Measurements from ENCODE around the gene PPP1R26. TPM values are rescaled to one million over a fixed set of nuclear protein-coding genes. Genes with fewer than 3 reads are reported as not detected.
A peak's percentile ranks its signal among the peaks of the same experiment; 100 is the strongest.

PPP1R26 gene
- polyA plus RNA-seq, 2 donors = 4.7 to 6.4 TPM

GRCh38 chr9:135492886-135493669, 13.5 kb downstream of the PPP1R26 start:
- Histone ChIP-seq H3K9me3 (ENCODE audit: control insufficient read depth in 2 of 2, insufficient read depth in 1 of 2, low read depth in 1 of 2, low read length in 1 of 2) (no peaks in the 10 kb centered on the region), H3K4me1 (ENCODE audit: control insufficient read depth in 2 of 2, insufficient read depth in 2 of 2, low read length in 1 of 2) (no peaks in the 10 kb centered on the region)
- 85 to 87% methylated on average over 26 to 27 of the region's 27 CpGs for WGBS, 2 donors

DNA sequence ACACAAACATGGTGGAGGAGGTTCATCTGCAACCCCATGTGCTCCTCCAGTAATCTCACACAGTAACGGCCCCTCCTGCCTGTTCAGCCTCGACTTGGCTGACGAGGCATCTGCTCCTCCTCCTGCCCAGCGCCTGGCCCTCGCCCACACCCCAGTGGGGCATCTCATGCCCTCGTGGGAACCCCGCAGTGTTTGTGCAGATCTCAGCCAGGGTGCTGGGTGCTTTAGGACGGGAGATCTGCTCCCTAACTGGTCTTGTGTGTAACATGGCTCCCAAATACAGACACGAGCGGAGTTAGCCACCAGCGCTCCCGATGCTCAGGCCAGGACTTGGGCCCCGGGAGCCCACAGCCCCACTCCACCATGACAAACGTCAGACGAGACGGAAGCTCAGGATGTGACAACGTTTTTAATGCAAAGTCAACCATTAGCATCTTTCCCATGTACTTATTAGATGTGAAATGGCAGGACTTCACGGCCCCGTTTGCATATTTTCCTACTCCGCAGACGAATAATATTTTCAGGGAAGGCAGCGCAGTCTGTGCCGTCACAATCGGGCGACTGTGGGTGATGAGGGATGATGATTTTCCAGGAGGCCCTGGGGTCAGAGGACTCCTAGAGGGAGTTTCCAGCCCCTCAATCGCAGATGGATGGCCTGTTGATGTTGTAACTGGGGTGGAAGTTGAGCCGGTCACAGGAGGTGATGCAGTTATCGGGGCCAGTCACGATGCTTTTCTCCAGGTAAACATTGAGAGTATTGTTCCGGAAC, 15.4 kb downstream of the PPP1R26 start:
- H3K36me3 ChIP-seq (ENCODE audit: control insufficient read depth in 2 of 2, insufficient read depth in 2 of 2, low read length in 1 of 2) = no peaks in the 10 kb centered on the region
- 79 to 83% methylated on average over 30 of the region's 30 CpGs for WGBS, 2 donors

More at GRCh38 chr9:135492886-135493669, 13.5 kb downstream of the PPP1R26 start:
- Histone ChIP-seq H3K27ac (ENCODE audit: low read depth in 2 of 2, low read length in 1 of 2) (no peak overlapping the region), H3K27me3 (ENCODE audit: control insufficient read depth in 1 of 2, insufficient read depth in 2 of 2, low read length in 2 of 2) (no peaks in the 10 kb centered on the region), H3K36me3 (ENCODE audit: control insufficient read depth in 2 of 2, insufficient read depth in 2 of 2, low read length in 1 of 2) (peaks cover 0 to 4% of the 10 kb centered on the region in 2 donors), H3K4me3 (ENCODE audit: low read depth in 1 of 2, low read length in 2 of 2) (no peak overlapping the region)

GRCh38 chr9:135498381-135499126, 19.0 kb downstream of the PPP1R26 start:
- WGBS, 2 donors = 83 to 84% methylated on average over 15 of the region's 15 CpGs
- Histone ChIP-seq H3K27ac (ENCODE audit: low read depth in 2 of 2, low read length in 1 of 2) (no peak overlapping the region), H3K27me3 (ENCODE audit: control insufficient read depth in 1 of 2, insufficient read depth in 2 of 2, low read length in 2 of 2) (no peaks in the 10 kb centered on the region), H3K4me1 (ENCODE audit: control insufficient read depth in 2 of 2, insufficient read depth in 2 of 2, low read length in 1 of 2) (peaks cover 5 to 6% of the 10 kb centered on the region in 2 donors), H3K4me3 (ENCODE audit: low read depth in 1 of 2, low read length in 2 of 2) (no peak overlapping the region), H3K36me3 (ENCODE audit: control insufficient read depth in 2 of 2, insufficient read depth in 2 of 2, low read length in 1 of 2) (peaks cover under 1 to 9% of the 10 kb centered on the region in 2 donors), H3K9me3 (ENCODE audit: control insufficient read depth in 2 of 2, insufficient read depth in 1 of 2, low read depth in 1 of 2, low read length in 1 of 2) (no peaks in the 10 kb centered on the region)

More for the DNA sequence above, 15.4 kb downstream of the PPP1R26 start:
- no peaks in the 10 kb centered on the region for H3K27me3 ChIP-seq (ENCODE audit: control insufficient read depth in 1 of 2, insufficient read depth in 2 of 2, low read length in 2 of 2)
- no peak overlapping the region for H3K4me3 ChIP-seq (ENCODE audit: low read depth in 1 of 2, low read length in 2 of 2)
- H3K9me3 ChIP-seq (ENCODE audit: control insufficient read depth in 2 of 2, insufficient read depth in 1 of 2, low read depth in 1 of 2, low read length in 1 of 2) = no peaks in the 10 kb centered on the region
- H3K4me1 ChIP-seq (ENCODE audit: control insufficient read depth in 2 of 2, insufficient read depth in 2 of 2, low read length in 1 of 2) = no peaks in the 10 kb centered on the region
- H3K27ac ChIP-seq (ENCODE audit: low read depth in 2 of 2, low read length in 1 of 2) = no peak overlapping the region

DNA sequence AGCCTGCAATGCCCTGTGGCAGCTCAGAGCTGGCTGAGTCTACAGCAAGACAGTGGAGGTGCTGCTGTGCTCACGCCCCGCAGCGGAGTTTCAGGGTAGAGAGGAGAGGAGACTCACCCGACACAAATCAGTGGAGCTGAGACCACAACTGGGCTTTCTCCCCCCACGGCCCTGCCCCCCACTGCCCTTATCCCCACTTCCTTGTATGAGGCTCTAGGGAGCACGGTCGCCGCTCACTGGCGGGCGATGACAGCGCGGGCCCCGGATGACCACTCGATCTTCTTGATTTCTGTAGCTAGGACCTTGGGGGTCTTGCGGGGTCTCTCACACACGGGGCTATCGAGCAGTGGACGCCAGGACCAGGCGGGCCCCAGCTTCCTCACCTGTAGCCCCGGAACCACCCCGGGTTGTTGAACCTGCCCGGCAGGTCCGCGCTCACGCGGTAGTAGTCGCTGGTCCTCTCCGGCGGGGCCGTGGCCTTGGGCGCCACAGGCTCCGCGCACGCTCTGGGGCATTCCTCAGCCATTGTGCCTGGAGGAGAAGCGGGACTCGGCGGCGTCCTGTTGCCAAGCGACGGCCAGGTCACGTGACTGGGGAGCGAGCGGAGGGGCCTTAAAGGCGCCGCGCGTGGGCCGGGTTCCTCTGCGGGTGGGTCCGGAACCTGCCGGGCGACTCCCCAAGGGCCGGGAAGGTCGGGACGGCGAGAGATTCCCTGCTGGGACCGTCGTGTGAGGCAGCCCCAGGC, 19.9 kb downstream of the PPP1R26 start:
- Histone ChIP-seq H3K36me3 (ENCODE audit: control insufficient read depth in 2 of 2, insufficient read depth in 2 of 2, low read length in 1 of 2) (peaks cover 6 to 18% of the 10 kb centered on the region in 2 donors), H3K27me3 (ENCODE audit: control insufficient read depth in 1 of 2, insufficient read depth in 2 of 2, low read length in 2 of 2) (no peaks in the 10 kb centered on the region), H3K4me3 (ENCODE audit: low read depth in 1 of 2, low read length in 2 of 2) (peak overlapping the region; percentile 81 to 92), H3K27ac (ENCODE audit: low read depth in 2 of 2, low read length in 1 of 2) (peak overlapping the region; percentile 38 to 43), H3K4me1 (ENCODE audit: control insufficient read depth in 2 of 2, insufficient read depth in 2 of 2, low read length in 1 of 2) (peaks cover 6 to 8% of the 10 kb centered on the region in 2 donors), H3K9me3 (ENCODE audit: control insufficient read depth in 2 of 2, insufficient read depth in 1 of 2, low read depth in 1 of 2, low read length in 1 of 2) (no peaks in the 10 kb centered on the region)
- WGBS, 2 donors = 1% methylated on average over 56 to 58 of the region's 58 CpGs

DNA sequence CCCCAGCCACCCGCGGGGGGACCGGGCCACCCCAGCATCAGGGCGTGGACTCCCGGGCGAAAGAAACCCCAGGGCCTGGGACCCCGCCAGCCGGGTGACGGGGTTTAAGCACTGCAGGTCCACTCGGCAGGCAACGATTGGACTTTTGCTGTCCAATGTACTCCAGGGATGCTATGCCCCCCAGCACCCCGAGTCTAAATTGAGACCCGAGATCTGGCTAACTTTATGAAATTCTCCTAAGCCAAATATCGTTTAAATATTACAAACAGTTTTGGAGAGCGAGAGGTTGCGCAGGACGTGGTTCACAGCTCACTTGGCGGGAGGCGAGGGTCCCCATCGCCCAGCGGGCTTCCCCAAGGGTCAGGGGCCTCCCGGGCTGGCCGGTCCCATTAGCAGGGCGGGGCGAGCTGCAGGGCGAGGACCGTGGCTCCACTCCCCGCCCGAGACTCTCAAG, 20.5 kb downstream of the PPP1R26 start:
- Histone ChIP-seq H3K4me3 (ENCODE audit: low read depth in 1 of 2, low read length in 2 of 2) (peak overlapping the region; percentile 81 to 92), H3K9me3 (ENCODE audit: control insufficient read depth in 2 of 2, insufficient read depth in 1 of 2, low read depth in 1 of 2, low read length in 1 of 2) (no peaks in the 10 kb centered on the region), H3K27me3 (ENCODE audit: control insufficient read depth in 1 of 2, insufficient read depth in 2 of 2, low read length in 2 of 2) (no peaks in the 10 kb centered on the region), H3K4me1 (ENCODE audit: control insufficient read depth in 2 of 2, insufficient read depth in 2 of 2, low read length in 1 of 2) (peaks cover 6 to 8% of the 10 kb centered on the region in 2 donors), H3K36me3 (ENCODE audit: control insufficient read depth in 2 of 2, insufficient read depth in 2 of 2, low read length in 1 of 2) (peaks cover 6 to 23% of the 10 kb centered on the region in 2 donors), H3K27ac (ENCODE audit: low read depth in 2 of 2, low read length in 1 of 2) (peak overlapping the region; percentile 38 to 43)
- 0% methylated on average over 25 to 29 of the region's 29 CpGs for WGBS, 2 donors

DNA sequence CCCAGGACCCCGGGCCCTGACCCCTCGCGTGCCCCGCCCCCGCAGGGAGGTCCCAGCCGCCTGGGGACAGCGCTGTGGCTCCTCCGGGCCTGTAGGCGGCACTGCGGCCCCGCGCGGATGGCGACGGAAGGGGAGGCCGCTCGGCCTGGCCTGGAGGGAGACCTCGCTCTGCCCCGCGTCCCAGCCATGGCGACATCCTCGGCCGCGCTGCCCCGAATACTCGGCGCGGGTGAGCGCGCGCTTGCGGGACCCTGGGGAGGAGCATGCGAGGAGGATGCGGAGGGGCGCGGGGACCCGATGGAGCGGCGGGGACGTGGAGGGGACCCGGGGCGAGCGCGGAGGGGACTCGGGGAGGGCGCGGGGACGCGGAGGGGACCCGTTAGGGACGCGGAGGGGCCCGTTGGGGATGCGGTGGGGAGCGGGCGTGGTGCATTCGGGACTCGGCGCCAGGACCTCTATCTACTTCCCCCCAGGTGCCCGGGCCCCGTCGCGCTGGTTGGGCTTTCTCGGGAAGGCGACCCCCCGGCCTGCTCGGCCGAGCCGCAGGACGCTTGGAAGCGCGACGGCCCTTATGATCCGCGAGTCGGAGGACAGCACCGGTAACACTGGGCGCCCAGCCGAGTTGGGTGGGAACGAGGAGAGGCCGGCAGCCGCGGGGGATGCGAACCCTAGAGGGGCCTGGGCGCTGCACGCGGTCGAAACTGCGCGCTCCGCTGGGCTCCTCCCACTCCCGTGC, 21.1 kb downstream of the PPP1R26 start, which contains the start of gene MRPS2:
TSS of gene MRPS2 (plus strand) at position 158 of the 736 bp plus-strand sequence. CDS start at position 187, 29 bp downstream.
- Histone ChIP-seq H3K4me3 (ENCODE audit: low read depth in 1 of 2, low read length in 2 of 2) (peak within 1 kb of the TSS; percentile 81 to 92), H3K27me3 (ENCODE audit: control insufficient read depth in 1 of 2, insufficient read depth in 2 of 2, low read length in 2 of 2) (no peaks in the 10 kb centered on the region), H3K9me3 (ENCODE audit: control insufficient read depth in 2 of 2, insufficient read depth in 1 of 2, low read depth in 1 of 2, low read length in 1 of 2) (no peaks in the 10 kb centered on the region), H3K36me3 (ENCODE audit: control insufficient read depth in 2 of 2, insufficient read depth in 2 of 2, low read length in 1 of 2) (peaks cover 6 to 23% of the 10 kb centered on the region in 2 donors), H3K27ac (ENCODE audit: low read depth in 2 of 2, low read length in 1 of 2) (peak within 1 kb of the TSS; percentile 59), H3K4me1 (ENCODE audit: control insufficient read depth in 2 of 2, insufficient read depth in 2 of 2, low read length in 1 of 2) (peaks cover 6 to 8% of the 10 kb centered on the region in 2 donors)
- WGBS, 2 donors = 0% methylated on average over 71 to 92 of the region's 92 CpGs

- Histone ChIP-seq H3K4me1 (ENCODE audit: control insufficient read depth in 2 of 2, insufficient read depth in 2 of 2, low read length in 1 of 2) (peaks cover 6 to 9% of the 10 kb centered on the region in 2 donors), H3K9me3 (ENCODE audit: control insufficient read depth in 2 of 2, insufficient read depth in 1 of 2, low read depth in 1 of 2, low read length in 1 of 2) (no peaks in the 10 kb centered on the region), H3K27me3 (ENCODE audit: control insufficient read depth in 1 of 2, insufficient read depth in 2 of 2, low read length in 2 of 2) (no peaks in the 10 kb centered on the region), H3K4me3 (ENCODE audit: low read depth in 1 of 2, low read length in 2 of 2) (peak overlapping the region; percentile 81 to 92), H3K27ac (ENCODE audit: low read depth in 2 of 2, low read length in 1 of 2) (peak overlapping the region in 1 of 2 donors; percentile 59), H3K36me3 (ENCODE audit: control insufficient read depth in 2 of 2, insufficient read depth in 2 of 2, low read length in 1 of 2) (peaks cover 6 to 23% of the 10 kb centered on the region in 2 donors)
- 41 to 45% methylated on average over 35 to 38 of the region's 38 CpGs for WGBS, 2 donors
Observed at GRCh38 chr9:135501261-135502167, 21.9 kb downstream of the PPP1R26 start.

All from esophagus (tissue), 2 donors.